Measurements from ENCODE around the gene RHPN2. TPM values are rescaled to one million over a fixed set of nuclear protein-coding genes. Genes with fewer than 3 reads are reported as not detected.

Gene RHPN2
- total and polyA plus RNA-seq, 2 experiments from 2014 or later = 11.7 to 21.7 TPM

- TF ChIP-seq CTCF (IDR thresholded peaks at IDR 0.05; ENCODE audit: low read depth, low read length) = no peak
- H3K4me3 ChIP-seq = no peak overlapping the region
- no peaks in the 10 kb centered on the region for H3K27me3 ChIP-seq
- no peaks in the 10 kb centered on the region for H3K9me3 ChIP-seq (ENCODE audit: low read depth)
- no peak overlapping the region for H3K27ac ChIP-seq
- H3K36me3 ChIP-seq = peaks cover 34% of the 10 kb centered on the region
- DNase-seq (ENCODE audit: low read depth in 1 of 2, low spot score in 1 of 2) = no peak
- H3K4me1 ChIP-seq (ENCODE audit: low read depth) = no peaks in the 10 kb centered on the region
Observed at GRCh38 chr19:33102893-33103292, 38.2 kb upstream of the RHPN2 start.

- H3K27me3 ChIP-seq = no peaks in the 10 kb centered on the region
- no peaks in the 10 kb centered on the region for H3K9me3 ChIP-seq (ENCODE audit: low read depth)
- no peak for TF ChIP-seq CTCF (IDR thresholded peaks at IDR 0.05; ENCODE audit: low read depth, low read length)
- no peaks in the 10 kb centered on the region for H3K4me1 ChIP-seq (ENCODE audit: low read depth)
- DNase-seq (ENCODE audit: low read depth in 1 of 2, low spot score in 1 of 2) = no peak
- H3K36me3 ChIP-seq = peaks cover 34% of the 10 kb centered on the region
- H3K27ac ChIP-seq = no peak overlapping the region
- no peak overlapping the region for H3K4me3 ChIP-seq
Observed at GRCh38 chr19:33100894-33101644, 36.4 kb upstream of the RHPN2 start.

- Histone ChIP-seq H3K4me1 (ENCODE audit: low read depth) (no peaks in the 10 kb centered on the region), H3K27ac (no peak overlapping the region), H3K4me3 (no peak overlapping the region), H3K27me3 (no peaks in the 10 kb centered on the region), H3K36me3 (peaks cover 51% of the 10 kb centered on the region), H3K9me3 (ENCODE audit: low read depth) (no peaks in the 10 kb centered on the region)
- no peak for DNase-seq (ENCODE audit: low read depth in 1 of 2, low spot score in 1 of 2)
- no peak for TF ChIP-seq CTCF (IDR thresholded peaks at IDR 0.05; ENCODE audit: low read depth, low read length)
Observed at GRCh38 chr19:33098055-33098534, 33.4 kb upstream of the RHPN2 start.

- DNase-seq (ENCODE audit: low read depth in 1 of 2, low spot score in 1 of 2) = no peak
- Histone ChIP-seq H3K4me1 (ENCODE audit: low read depth) (no peaks in the 10 kb centered on the region), H3K36me3 (peaks cover 37% of the 10 kb centered on the region), H3K9me3 (ENCODE audit: low read depth) (no peaks in the 10 kb centered on the region), H3K27ac (no peak overlapping the region), H3K4me3 (no peak overlapping the region), H3K27me3 (no peaks in the 10 kb centered on the region)
- no peak for TF ChIP-seq CTCF (IDR thresholded peaks at IDR 0.05; ENCODE audit: low read depth, low read length)
Observed at GRCh38 chr19:33096005-33096404, 31.3 kb upstream of the RHPN2 start.

GRCh38 chr19:33094436-33095067 lies 29.9 kb upstream of the RHPN2 start:
- Histone ChIP-seq H3K9me3 (ENCODE audit: low read depth) (no peaks in the 10 kb centered on the region), H3K27me3 (no peaks in the 10 kb centered on the region), H3K36me3 (peaks cover 40% of the 10 kb centered on the region), H3K27ac (no peak overlapping the region), H3K4me3 (no peak overlapping the region), H3K4me1 (ENCODE audit: low read depth) (no peaks in the 10 kb centered on the region)
- TF ChIP-seq CTCF (IDR thresholded peaks at IDR 0.05; ENCODE audit: low read depth, low read length) = no peak
- no peak for DNase-seq (ENCODE audit: low read depth in 1 of 2, low spot score in 1 of 2)
